ENCODE data around the gene RNF40.

DNA sequence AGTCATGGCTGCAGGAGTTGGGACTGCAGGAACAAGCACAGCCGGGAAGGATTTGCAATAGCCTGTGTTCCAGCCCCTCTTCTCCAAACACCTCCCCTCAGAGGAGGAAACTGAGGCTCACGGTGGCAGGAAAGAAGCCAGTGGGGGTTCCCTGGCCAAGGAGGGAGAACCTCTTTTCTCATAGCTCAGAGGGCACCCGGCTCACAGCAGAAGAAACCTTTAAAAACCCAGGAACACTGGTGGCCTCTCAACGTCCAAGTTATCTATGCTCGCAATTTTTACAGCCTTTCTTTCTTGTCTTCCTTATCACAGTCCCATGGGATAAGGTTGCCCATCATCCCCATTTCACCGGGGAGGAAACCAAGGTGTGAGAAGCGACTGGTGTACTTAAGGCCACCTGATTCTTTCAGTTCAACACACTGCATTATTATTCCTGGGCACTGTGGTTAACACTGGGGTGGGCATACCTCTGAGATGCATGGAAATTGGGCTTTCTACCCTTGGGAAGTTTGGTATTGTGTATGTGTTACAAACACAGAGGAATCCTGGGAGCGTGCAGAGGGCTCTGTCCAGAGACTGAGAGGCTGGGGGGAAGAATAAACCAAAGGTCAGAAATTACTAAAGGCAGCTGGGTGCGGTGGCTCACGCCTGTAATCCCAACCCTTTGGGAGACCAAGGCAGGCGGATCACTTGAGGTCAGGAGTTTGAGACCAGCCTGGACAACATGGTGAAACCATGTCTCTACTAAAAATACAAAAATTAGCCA, 25.7 kb downstream of the RNF40 start:
- TF ChIP-seq, protein P1, sequence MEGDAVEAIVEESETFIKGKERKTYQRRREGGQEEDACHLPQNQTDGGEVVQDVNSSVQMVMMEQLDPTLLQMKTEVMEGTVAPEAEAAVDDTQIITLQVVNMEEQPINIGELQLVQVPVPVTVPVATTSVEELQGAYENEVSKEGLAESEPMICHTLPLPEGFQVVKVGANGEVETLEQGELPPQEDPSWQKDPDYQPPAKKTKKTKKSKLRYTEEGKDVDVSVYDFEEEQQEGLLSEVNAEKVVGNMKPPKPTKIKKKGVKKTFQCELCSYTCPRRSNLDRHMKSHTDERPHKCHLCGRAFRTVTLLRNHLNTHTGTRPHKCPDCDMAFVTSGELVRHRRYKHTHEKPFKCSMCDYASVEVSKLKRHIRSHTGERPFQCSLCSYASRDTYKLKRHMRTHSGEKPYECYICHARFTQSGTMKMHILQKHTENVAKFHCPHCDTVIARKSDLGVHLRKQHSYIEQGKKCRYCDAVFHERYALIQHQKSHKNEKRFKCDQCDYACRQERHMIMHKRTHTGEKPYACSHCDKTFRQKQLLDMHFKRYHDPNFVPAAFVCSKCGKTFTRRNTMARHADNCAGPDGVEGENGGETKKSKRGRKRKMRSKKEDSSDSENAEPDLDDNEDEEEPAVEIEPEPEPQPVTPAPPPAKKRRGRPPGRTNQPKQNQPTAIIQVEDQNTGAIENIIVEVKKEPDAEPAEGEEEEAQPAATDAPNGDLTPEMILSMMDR (IDR thresholded peaks at IDR 0.05; ENCODE audit: borderline replicate concordance, extremely low read depth, low read length, poor library complexity, severe bottlenecking) = no peak
- no peak for TF ChIP-seq EZH2 (IDR thresholded peaks at IDR 0.05; ENCODE audit: borderline replicate concordance, low read depth, low read length, severe bottlenecking)
